Neural progenitor cell (in vitro differentiated cells): Measurements from ENCODE around the gene ARMCX6. TPM values are rescaled to one million over a fixed set of nuclear protein-coding genes. Genes with fewer than 3 reads are reported as not detected.

Experiments
- DNase-seq: peaks from one replicate; pipeline ENCODE4 v3.0.0-alpha.2; 2016; ENCODE audit warnings: low spot score
- H2AFZ ChIP-seq: fragments of 200-600 bp; sonication (generic); replicated peaks from 2 replicates; pipeline ENCODE4 v1.6.1; 2016; ENCODE audit warnings: antibody characterized with exemption
- H3F3A ChIP-seq: fragments of 200-600 bp; sonication (generic); 2 replicates; pipeline ENCODE4 v1.6.1; 2016; ENCODE audit warnings: antibody characterized with exemption, low read depth
- H3K27ac ChIP-seq: fragments of 200-600 bp; sonication (generic); 2 replicates; pipeline ENCODE4 v1.5.1; 2016; ENCODE audit warnings: mild to moderate bottlenecking
- H3K27me3 ChIP-seq: fragments of 200-600 bp; sonication (generic); 2 replicates; pipeline ENCODE4 v1.6.1; 2016; ENCODE audit warnings: mild to moderate bottlenecking, moderate library complexity
- H3K36me3 ChIP-seq: fragments of 200-600 bp; sonication (generic); 2 replicates; pipeline ENCODE4 v1.5.1; 2016
- H3K4me1 ChIP-seq: fragments of 200-600 bp; sonication (generic); 2 replicates; pipeline ENCODE4 v1.6.1; 2016; ENCODE audit warnings: mixed run types
- H3K4me2 ChIP-seq: fragments of 200-600 bp; sonication (generic); 2 replicates; pipeline ENCODE4 v1.6.1; 2016
- H3K4me3 ChIP-seq: fragments of 200-600 bp; sonication (generic); 2 replicates; pipeline ENCODE4 v1.5.1; 2016
- H3K79me2 ChIP-seq: fragments of 200-600 bp; sonication (generic); 2 replicates; pipeline ENCODE4 v1.6.1; 2016; ENCODE audit warnings: low read depth
- H3K9ac ChIP-seq: fragments of 200-600 bp; sonication (generic); 2 replicates; pipeline ENCODE4 v1.6.1; 2016
- H3K9me3 ChIP-seq: fragments of 200-600 bp; sonication (generic); 2 replicates; pipeline ENCODE4 v1.5.1; 2016; ENCODE audit warnings: low read depth
- H4K20me1 ChIP-seq: fragments of 200-600 bp; sonication (generic); 2 replicates; pipeline ENCODE4 v1.6.1; 2016; ENCODE audit warnings: low read depth
- H3K27ac Mint-ChIP-seq: 3 replicates; pipeline ENCODE4 v1.8.0; 2021; ENCODE audit warnings: mixed read lengths
- H3K27me3 Mint-ChIP-seq: 2 replicates; pipeline ENCODE4 v1.8.0; 2022; ENCODE audit warnings: low read depth, mild to moderate bottlenecking, inconsistent platforms, moderate library complexity, mixed read lengths; ENCODE audit not compliant: insufficient read depth
- H3K36me3 Mint-ChIP-seq: 3 replicates; pipeline ENCODE4 v1.8.0; 2021; ENCODE audit warnings: mixed read lengths
- H3K4me1 Mint-ChIP-seq: 3 replicates; pipeline ENCODE4 v1.8.0; 2021; ENCODE audit warnings: mixed read lengths
- H3K4me3 Mint-ChIP-seq: 3 replicates; pipeline ENCODE4 v1.8.0; 2021; ENCODE audit warnings: mild to moderate bottlenecking, moderate library complexity, mixed read lengths
- H3K9me3 Mint-ChIP-seq: 3 replicates; pipeline ENCODE4 v1.8.0; 2020; ENCODE audit warnings: mixed read lengths
- CTCF ChIP-seq: fragments of 200-600 bp; sonication (generic); IDR thresholded peaks from 2 replicates; pipeline ENCODE4 v1.5.1; 2017; ENCODE audit warnings: antibody characterized with exemption, mild to moderate bottlenecking
- EZH2 ChIP-seq: fragments of 200-600 bp; sonication (generic); IDR thresholded peaks from 2 replicates; pipeline ENCODE4 v1.6.1; 2017; ENCODE audit warnings: antibody characterized with exemption, mild to moderate bottlenecking, moderate library complexity
- EZH2phosphoT487 ChIP-seq: fragments of 200-600 bp; sonication (generic); IDR thresholded peaks from 2 replicates; pipeline ENCODE4 v1.6.1; 2017; ENCODE audit warnings: antibody characterized with exemption
- total RNA-seq: library from RNA; depleted of rRNA; stranded (reverse); fragments of >200 nt; gene quantifications from 2 replicates; pipeline ENCODE4 v1.2.3, GENCODE V29; 2015; ENCODE audit warnings: low replicate concordance

Gene ARMCX6
- 23.8 and 35.6 TPM in 2 replicates for total RNA-seq

DNA sequence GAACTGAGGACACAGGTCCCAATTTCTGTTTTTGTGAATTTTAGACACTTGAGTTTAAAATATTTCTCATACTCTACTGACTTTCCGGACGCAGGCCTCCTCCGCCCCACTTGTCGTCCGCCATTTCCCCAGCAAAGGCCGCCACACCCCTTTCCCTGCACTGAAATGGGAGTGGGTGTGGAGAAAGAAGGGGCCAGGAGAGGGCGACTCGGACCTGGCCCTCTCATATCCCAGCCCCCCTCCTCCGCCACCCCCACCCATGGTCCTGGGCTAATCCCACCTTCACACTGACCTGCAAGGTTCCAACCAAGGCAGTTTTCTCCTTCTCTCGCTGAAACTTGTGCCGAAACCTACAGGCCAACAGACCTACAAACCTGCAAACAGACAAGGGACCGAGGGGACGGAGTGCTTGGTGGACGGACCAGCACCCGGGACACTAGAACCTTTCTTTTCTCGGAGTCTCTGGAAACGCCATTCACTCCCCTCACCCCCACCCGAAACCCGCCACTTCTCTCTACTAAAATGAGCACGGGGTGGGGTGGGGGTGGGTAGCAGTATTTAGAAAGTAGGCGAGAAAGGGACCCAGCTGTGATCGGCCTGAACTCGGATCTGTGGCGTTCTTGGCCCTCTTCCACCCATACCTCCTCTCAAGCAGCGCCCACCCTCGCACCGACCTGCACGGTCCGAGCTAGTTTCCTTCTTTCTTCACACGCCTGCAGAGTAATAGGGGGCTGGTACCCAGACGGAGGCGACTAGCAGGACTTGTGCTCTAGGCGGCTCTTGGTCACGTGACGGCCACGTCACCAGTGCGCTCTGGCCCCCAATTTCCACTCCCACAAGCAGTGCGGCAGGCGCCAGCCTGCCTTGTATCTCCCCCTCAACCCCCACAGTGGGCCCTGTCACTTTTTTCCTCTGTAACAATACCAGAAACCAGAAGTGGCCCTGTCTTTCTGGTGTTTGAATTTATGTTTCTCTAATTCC is at the start of gene ARMCX6:
Gene ARMCX6, minus strand, starts transcription at position 790 of the 981 bp plus-strand sequence. CDS start 1,380 bp downstream, outside the sequence.
- Mint-ChIP-seq H3K9me3 (peaks cover 7% of the 10 kb centered on the region), H3K36me3 (peaks cover 6% of the 10 kb centered on the region), H3K27ac (peak within 1 kb of the TSS; percentile 47), H3K4me3 (peak within 1 kb of the TSS; percentile 91), H3K27me3 (no peaks in the 10 kb centered on the region), H3K4me1 (peaks cover 25% of the 10 kb centered on the region)
- H3K4me3 ChIP-seq, result peak within 1 kb of the TSS; percentile 51
- H2AFZ ChIP-seq, result peak within 1 kb of the TSS; percentile 65
- H3K27me3 ChIP-seq, result no peaks in the 10 kb centered on the region
- DNase-seq, result peak; percentile 78
- peaks cover 6% of the 10 kb centered on the region for H3F3A ChIP-seq
- H3K4me1 ChIP-seq, result peaks cover 8% of the 10 kb centered on the region
- peak within 1 kb of the TSS; percentile 72 for H3K4me2 ChIP-seq
- H3K79me2 ChIP-seq, result peaks cover 8% of the 10 kb centered on the region
- H3K27ac ChIP-seq, result no peak within 1 kb of the TSS
- no peaks in the 10 kb centered on the region for H3K9me3 ChIP-seq
- H3K36me3 ChIP-seq, result no peaks in the 10 kb centered on the region
- no peaks in the 10 kb centered on the region for H4K20me1 ChIP-seq
- no peak within 1 kb of the TSS for H3K9ac ChIP-seq
- TF ChIP-seq EZH2 (no peak), CTCF (peak; percentile 50), EZH2phosphoT487 (no peak)

DNA sequence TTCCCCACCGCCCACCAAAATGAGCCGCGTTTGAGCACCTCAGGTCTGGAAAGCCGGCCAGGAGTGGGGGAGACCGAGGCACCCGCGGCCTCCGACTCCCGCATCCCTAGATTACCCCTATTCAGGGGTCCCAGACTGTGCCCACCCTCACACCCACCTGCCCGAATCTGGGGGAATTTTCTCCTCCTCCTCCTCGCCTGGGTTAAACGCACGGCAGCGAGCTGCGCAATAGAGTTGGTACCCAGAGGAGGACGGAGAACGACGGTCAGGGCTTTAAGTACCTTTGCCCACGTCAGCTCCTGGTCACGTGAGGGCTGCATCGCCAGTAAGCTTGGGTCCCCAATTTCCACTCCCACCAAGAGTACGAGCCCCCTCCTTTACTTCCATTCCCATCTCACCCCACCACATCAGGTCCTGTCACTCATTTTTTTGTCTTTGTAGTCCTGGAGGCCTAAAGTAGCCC is 41.8 kb upstream of the ARMCX6 start, which contains the start of gene ARMCX2:
Gene ARMCX2, minus strand, starts transcription at position 250 of the 463 bp plus-strand sequence. CDS start 2,262 bp downstream, outside the sequence.
- DNase-seq, result peak; percentile 64
- Histone ChIP-seq H3K36me3 (no peaks in the 10 kb centered on the region), H3K27me3 (no peaks in the 10 kb centered on the region), H4K20me1 (peaks cover 10% of the 10 kb centered on the region), H3F3A (no peaks in the 10 kb centered on the region), H2AFZ (peak within 1 kb of the TSS; percentile 77), H3K4me1 (no peaks in the 10 kb centered on the region), H3K79me2 (peaks cover 25% of the 10 kb centered on the region), H3K4me2 (peak within 1 kb of the TSS; percentile 79), H3K4me3 (peak within 1 kb of the TSS; percentile 73), H3K27ac (no peak within 1 kb of the TSS), H3K9me3 (no peaks in the 10 kb centered on the region), H3K9ac (peak within 1 kb of the TSS; percentile 32)
- TF ChIP-seq EZH2phosphoT487, result no peak
- no peak for TF ChIP-seq EZH2
- no peak for TF ChIP-seq CTCF
- Mint-ChIP-seq H3K36me3 (no peaks in the 10 kb centered on the region), H3K27ac (peak within 1 kb of the TSS; percentile 68), H3K9me3 (peaks cover 2% of the 10 kb centered on the region), H3K4me3 (peak within 1 kb of the TSS; percentile 89), H3K4me1 (no peaks in the 10 kb centered on the region), H3K27me3 (peaks cover 4% of the 10 kb centered on the region)

GRCh38 chrX:101658661-101659491 is 41.1 kb upstream of the ARMCX6 start:
- Mint-ChIP-seq H3K9me3 (peaks cover 2% of the 10 kb centered on the region), H3K27ac (peak overlapping the region; percentile 23), H3K36me3 (peaks cover 3% of the 10 kb centered on the region), H3K4me1 (no peaks in the 10 kb centered on the region), H3K27me3 (peaks cover 4% of the 10 kb centered on the region), H3K4me3 (peak overlapping the region; percentile 89)
- H4K20me1 ChIP-seq, result peaks cover 10% of the 10 kb centered on the region
- TF ChIP-seq EZH2phosphoT487, result no peak
- no peak for TF ChIP-seq CTCF
- no peak for TF ChIP-seq EZH2
- no peaks in the 10 kb centered on the region for H3K4me1 ChIP-seq
- peak overlapping the region; percentile 73 for H3K4me3 ChIP-seq
- H3K27ac ChIP-seq, result no peak overlapping the region
- no peak overlapping the region for H2AFZ ChIP-seq
- H3K79me2 ChIP-seq, result peaks cover 25% of the 10 kb centered on the region
- no peaks in the 10 kb centered on the region for H3F3A ChIP-seq
- H3K9me3 ChIP-seq, result no peaks in the 10 kb centered on the region
- H3K4me2 ChIP-seq, result peak overlapping the region; percentile 79
- peak overlapping the region; percentile 32 for H3K9ac ChIP-seq
- DNase-seq, result peak; percentile 79
- H3K27me3 ChIP-seq, result no peaks in the 10 kb centered on the region
- H3K36me3 ChIP-seq, result no peaks in the 10 kb centered on the region
